H1 (cell line): ENCODE results near the gene SLC6A18. TPM values are rescaled to one million over a fixed set of nuclear protein-coding genes. Genes with fewer than 3 reads are reported as not detected.
A peak's percentile ranks its signal among the peaks of the same experiment; 100 is the strongest.

Source experiments
- CTCF ChIA-PET: fragments of 300-600 bp; sonication (Branson Sonifier 250); formaldehyde crosslinking; loops from one replicate; lab custom pipeline; 2021; ENCODE audit not compliant: partially characterized antibody; lab: Charles Lee
- POLR2A ChIA-PET: fragments of 300-600 bp; sonication (Branson Sonifier 250); formaldehyde crosslinking; loops from one replicate; lab custom pipeline; 2021; ENCODE audit warnings: inconsistent platforms; ENCODE audit not compliant: partially characterized antibody; lab: Charles Lee
- DNase-seq, 2 experiments: peaks; one replicate each; pipeline versions ENCODE4 v3.0.0 to v3.0.0-alpha.2; 2010 to 2022; ENCODE audit warnings: low spot score in 2 of 2, low read depth in 1 of 2, mixed read lengths in 1 of 2
- FAIRE-seq: peaks from 2 replicates; lab custom pipeline; 2011; peaks lifted over from hg19 to GRCh38; lab: Jason Lieb, UNC
- H2AFZ ChIP-seq: 2 replicates; pipeline ENCODE4 v1.8.1; 2012; ENCODE audit warnings: low read length, inconsistent platforms
- H2AK5ac ChIP-seq: 2 replicates; pipeline ENCODE4 v1.6.1; 2013; ENCODE audit warnings: low read depth, low read length
- H2BK120ac ChIP-seq: replicated peaks from 2 replicates; pipeline ENCODE3; 2013; ENCODE audit warnings: low read depth, low read length, inconsistent platforms
- H2BK12ac ChIP-seq: 2 replicates; pipeline ENCODE4 v1.6.1; 2013; ENCODE audit warnings: low read depth, low read length
- H2BK15ac ChIP-seq: 2 replicates; pipeline ENCODE4 v1.6.1; 2013; ENCODE audit warnings: low read length
- H2BK20ac ChIP-seq: 2 replicates; pipeline ENCODE4 v1.6.1; 2013; ENCODE audit warnings: low read length
- H2BK5ac ChIP-seq: 2 replicates; pipeline ENCODE4 v1.6.1; 2013; ENCODE audit warnings: low read depth, low read length
- H3K14ac ChIP-seq: 2 replicates; pipeline ENCODE4 v1.6.1; 2013; ENCODE audit warnings: inconsistent platforms; ENCODE audit not compliant: insufficient read length
- H3K18ac ChIP-seq: 2 replicates; pipeline ENCODE4 v1.6.1; 2013; ENCODE audit warnings: low read length; ENCODE audit errors: extremely low read depth
- H3K23ac ChIP-seq: 2 replicates; pipeline ENCODE4 v1.6.1; 2013; ENCODE audit warnings: inconsistent platforms; ENCODE audit not compliant: insufficient read length
- H3K23me2 ChIP-seq: 2 replicates; pipeline ENCODE4 v1.6.1; 2013; ENCODE audit warnings: low read depth, low read length
- H3K27ac ChIP-seq: 2 replicates; pipeline ENCODE4 v1.6.1; 2011; ENCODE audit warnings: low read depth, low read length, inconsistent platforms
- H3K27me3 ChIP-seq, 4 experiments: replicated peaks in 1 of 4; 1 replicate in 1 of 4; 2 replicates in 3 of 4; pipeline versions ENCODE4 v1.6.1 to v1.8.1; 2011 to 2013; ENCODE audit warnings: low read length in 3 of 4, mild to moderate bottlenecking in 3 of 4, inconsistent platforms in 2 of 4, mixed read lengths in 2 of 4, moderate library complexity in 1 of 4; ENCODE audit not compliant: control insufficient read depth in 3 of 4, insufficient read depth in 3 of 4; ENCODE audit errors: extremely low read depth in 1 of 4
- H3K36me3 ChIP-seq, 4 experiments: 2 replicates each; pipeline versions ENCODE4 v1.6.1 to v1.8.1; 2011 to 2013; ENCODE audit warnings: mild to moderate bottlenecking in 4 of 4, low read length in 3 of 4, moderate library complexity in 2 of 4, control low read depth in 1 of 4, inconsistent platforms in 1 of 4; ENCODE audit not compliant: insufficient read depth in 4 of 4, control insufficient read depth in 2 of 4
- H3K4ac ChIP-seq: replicated peaks from 2 replicates; pipeline ENCODE3; 2013; ENCODE audit warnings: low read length, low read depth, mixed read lengths, inconsistent platforms; ENCODE audit not compliant: insufficient read length
- H3K4me1 ChIP-seq, 4 experiments: replicated peaks in 1 of 4; 1 replicate in 1 of 4; 2 replicates in 3 of 4; pipeline versions ENCODE4 v1.6.1 to v1.8.1; 2011 to 2013; ENCODE audit warnings: low read length in 3 of 4, inconsistent platforms in 2 of 4, mixed read lengths in 1 of 4; ENCODE audit not compliant: insufficient read depth in 4 of 4, control insufficient read depth in 3 of 4
- H3K4me2 ChIP-seq, 2 experiments: 2 replicates each; pipeline versions ENCODE4 v1.6.1 to v1.8.1; 2011 to 2013; ENCODE audit warnings: low read depth in 2 of 2, low read length in 2 of 2, control low read depth in 1 of 2, inconsistent platforms in 1 of 2, mild to moderate bottlenecking in 1 of 2; ENCODE audit not compliant: insufficient read depth in 1 of 2
- H3K4me3 ChIP-seq, 4 experiments: fragments of 200-600, 300-600 bp in 1 of 4; sonication (generic), shearing (Covaris generic), sonication (Bioruptor Twin) in 1 of 4; 2 replicates each; pipeline versions ENCODE4 v1.5.1 to v1.8.1; 2011 to 2016; ENCODE audit warnings: low read length in 4 of 4, low read depth in 3 of 4, control low read depth in 2 of 4, inconsistent platforms in 2 of 4, mild to moderate bottlenecking in 2 of 4, mixed read lengths in 1 of 4, moderate library complexity in 1 of 4; ENCODE audit not compliant: insufficient read depth in 2 of 4; ENCODE audit errors: extremely low read depth in 1 of 4
- H3K56ac ChIP-seq: replicated peaks from 2 replicates; pipeline ENCODE3; 2013; ENCODE audit warnings: low read depth, mild to moderate bottlenecking, mixed read lengths, low read length, inconsistent platforms; ENCODE audit not compliant: insufficient read length
- H3K79me1 ChIP-seq: 2 replicates; pipeline ENCODE4 v1.6.1; 2013; ENCODE audit warnings: low read depth, low read length, control low read depth
- H3K79me2 ChIP-seq, 2 experiments: 2 replicates each; pipeline versions ENCODE4 v1.6.1 to v1.8.1; 2012 to 2013; ENCODE audit warnings: low read length in 2 of 2, mild to moderate bottlenecking in 2 of 2, inconsistent platforms in 1 of 2; ENCODE audit not compliant: insufficient read depth in 2 of 2, control insufficient read depth in 1 of 2
- H3K9ac ChIP-seq, 4 experiments: replicated peaks in 1 of 4; 1 replicate in 1 of 4; 2 replicates in 3 of 4; pipeline versions ENCODE4 v1.6.1 to v1.8.1; 2011 to 2013; ENCODE audit warnings: low read depth in 3 of 4, low read length in 3 of 4, control low read depth in 2 of 4, mild to moderate bottlenecking in 2 of 4, moderate library complexity in 2 of 4, inconsistent platforms in 1 of 4; ENCODE audit errors: extremely low read depth in 1 of 4
- H3K9me3 ChIP-seq, 2 experiments: 2 replicates each; pipeline versions ENCODE4 v1.6.1 to v1.8.1; 2012 to 2013; ENCODE audit warnings: mild to moderate bottlenecking in 2 of 2, moderate library complexity in 2 of 2, control low read depth in 1 of 2, inconsistent platforms in 1 of 2, low read depth in 1 of 2, low read length in 1 of 2, mixed read lengths in 1 of 2; ENCODE audit not compliant: insufficient read depth in 2 of 2
- H4K20me1 ChIP-seq, 2 experiments: replicated peaks in 1 of 2; 2 replicates each; pipeline versions ENCODE3 to v1.8.1; 2011 to 2013; ENCODE audit warnings: inconsistent platforms in 2 of 2, low read length in 2 of 2, mild to moderate bottlenecking in 1 of 2; ENCODE audit not compliant: insufficient read depth in 2 of 2, control insufficient read depth in 1 of 2
- H4K5ac ChIP-seq: 2 replicates; pipeline ENCODE4 v1.6.1; 2013; ENCODE audit warnings: low read length, low read depth, mixed read lengths, inconsistent platforms; ENCODE audit not compliant: insufficient read length
- H4K8ac ChIP-seq: 2 replicates; pipeline ENCODE4 v1.8.0; 2013; ENCODE audit warnings: mild to moderate bottlenecking, moderate library complexity, low read length, inconsistent platforms; ENCODE audit not compliant: insufficient read depth; ENCODE audit errors: extremely low read depth
- H4K91ac ChIP-seq: replicated peaks from 2 replicates; pipeline ENCODE3; 2013; ENCODE audit warnings: low read length, mixed read lengths, inconsistent platforms; ENCODE audit not compliant: insufficient read length
- CEBPB ChIP-seq: IDR thresholded peaks from 2 replicates; pipeline ENCODE4 v1.6.1; 2012; ENCODE audit warnings: low read depth, low read length
- E2F6 ChIP-seq: IDR thresholded peaks from 2 replicates; pipeline ENCODE4 v1.6.1; 2012; ENCODE audit warnings: inconsistent platforms
- JUN ChIP-seq: IDR thresholded peaks from 2 replicates; pipeline ENCODE4 v1.6.1; 2011; ENCODE audit warnings: low read depth, mild to moderate bottlenecking, improper control_type of control experiment, low read length
- KDM1A ChIP-seq: fragments of 200-600, 300-600 bp; sonication (generic); IDR thresholded peaks from 2 replicates; pipeline ENCODE4 v1.7.1; 2016; ENCODE audit warnings: mild to moderate bottlenecking, low read length, borderline replicate concordance
- NRF1 ChIP-seq: IDR thresholded peaks from 2 replicates; pipeline ENCODE4 v1.6.1; 2011; ENCODE audit warnings: mild to moderate bottlenecking, low read depth, low read length, improper control_type of control experiment
- POLR2AphosphoS5 ChIP-seq: IDR thresholded peaks from 2 replicates; pipeline ENCODE4 v1.6.1; 2011; ENCODE audit warnings: low read depth, low read length
- RAD21 ChIP-seq, 2 experiments: IDR thresholded peaks in 1 of 2; conservative IDR thresholded peaks in 1 of 2; 2 replicates each; pipeline ENCODE4 v1.6.1; 2011; ENCODE audit warnings: low read depth in 2 of 2, low read length in 2 of 2, improper control_type of control experiment in 1 of 2, inconsistent platforms in 1 of 2, mild to moderate bottlenecking in 1 of 2, moderate library complexity in 1 of 2
- SIRT6 ChIP-seq: IDR thresholded peaks from one replicate; pipeline ENCODE4 v1.7.1; 2012; ENCODE audit warnings: low read length, inconsistent platforms
- TAF7 ChIP-seq: optimal IDR thresholded peaks from 2 replicates; pipeline ENCODE3; 2011; ENCODE audit warnings: low read depth, mild to moderate bottlenecking, inconsistent platforms, low read length, moderate library complexity, borderline replicate concordance
- TBP ChIP-seq: IDR thresholded peaks from 2 replicates; pipeline ENCODE4 v1.6.1; 2011; ENCODE audit warnings: low read depth, low read length, improper control_type of control experiment
- WGBS, 2 experiments: shearing (Covaris generic) in 1 of 2; methylation state at CpG; one replicate each; pipeline versions ENCODE4 v1.1.6 to v1.1.7; 2013 to 2015; ENCODE audit warnings: low lambda C conversion rate in 2 of 2, mixed read lengths in 2 of 2, inconsistent platforms in 1 of 2, low coverage in 1 of 2, missing lambda C conversion rate in 1 of 2; ENCODE audit not compliant: insufficient replicate concordance in 2 of 2, insufficient coverage in 1 of 2, insufficient read length in 1 of 2; ENCODE audit errors: extremely low coverage in 1 of 2, missing lambda C conversion rate in 1 of 2; 5-methylcytosine and 5-hydroxymethylcytosine counted together
- polyA plus RNA-seq, 7 experiments: library from polyadenylated mRNA; depleted of rRNA in 3 of 7; stranded (reverse) in 5 of 7; unstranded in 2 of 7; fragments of >200 nt in 5 of 7; fragments of 200-250 nt in 2 of 7; gene quantifications; 1 replicate in 5 of 7; 2 replicates in 1 of 7; 4 replicates in 1 of 7; pipeline versions ENCODE4 v1.2.1 to v1.2.3, GENCODE V29; 2011 to 2013; ENCODE audit warnings: missing spikeins in 2 of 7, mixed read lengths in 2 of 7
- total RNA-seq: library from RNA; stranded (reverse); fragmentation: NEBNext Ultra II Directional; extraction: Animal tissue kit (Norgen Biotek cat#: 25700); gene quantifications from 2 replicates; pipeline ENCODE4 v1.2.1, GENCODE V29; 2021

The SLC6A18 gene
- total and polyA plus RNA-seq, 2 of the 8 experiments (the other 6 are each of a cell fraction or from before 2014, with no cell fraction given): not detected

- Histone ChIP-seq H3K9me3 (peaks cover 0 to 6% of the 10 kb centered on the region in 2 experiments; a peak in 2 of 4 replicates), H2AK5ac (no peak overlapping the region), H4K91ac (no peak overlapping the region), H2BK15ac (no peak overlapping the region), H3K79me2 (no peaks in the 10 kb centered on the region), H3K27me3 (no peaks in the 10 kb centered on the region; a peak in 1 of 7 replicates), H2BK20ac (no peak overlapping the region), H2BK12ac (no peak overlapping the region), H3K36me3 (no peaks in the 10 kb centered on the region), H3K23ac (no peak overlapping the region), H3K18ac (no peak overlapping the region), H4K8ac (peak overlapping the region; percentile 46; the same call in 1 of the 2 replicates), H3K27ac (no peak overlapping the region), H3K23me2 (peaks cover 6% of the 10 kb centered on the region; the same call in 1 of the 2 replicates), H3K79me1 (no peaks in the 10 kb centered on the region), H3K4me3 (no peak overlapping the region), H3K56ac (no peak overlapping the region), H3K9ac (no peak overlapping the region), H2BK120ac (no peak overlapping the region), H3K4ac (no peak overlapping the region), H2BK5ac (no peak overlapping the region; the same call in 1 of the 2 replicates), H2AFZ (no peak overlapping the region), H4K20me1 (peaks cover 0 to 3% of the 10 kb centered on the region in 2 experiments), H3K4me1 (peaks cover 0 to 2% (median 0%) of the 10 kb centered on the region in 4 experiments; a peak in 2 of 7 replicates), H4K5ac (no peak overlapping the region), H3K14ac (no peak overlapping the region), H3K4me2 (no peak overlapping the region)
- POLR2A ChIA-PET: interaction anchor here (0.7 kb wide), 1 partner anchor 10 kb away, joined by 4 read pairs; no protein-coding TSS in a partner anchor
- CTCF ChIA-PET: interaction anchor here (0.9 to 1.9 kb wide), 7 partner anchors 11 to 426 kb away, joined by 3 to 6 read pairs (median 4); no protein-coding TSS in a partner anchor
- WGBS, 2 experiments: 89% methylated on average over 34 of the region's 38 CpGs; no CpG with 5 or more reads in 1 of the 2 experiments
- DNase-seq: no peak
- TF ChIP-seq RAD21 (IDR thresholded peaks at IDR 0.05 in 1 of 2, conservative IDR thresholded peaks at IDR 0.05 in 1 of 2; ENCODE audit: low read depth in 2 of 2, low read length in 2 of 2) (no peak), TAF7 (no peak), KDM1A (no peak), TBP (no peak), E2F6 (no peak), SIRT6 (no peak), CEBPB (no peak), POLR2AphosphoS5 (no peak), JUN (no peak), NRF1 (no peak)
- no peak for FAIRE-seq
Measured at GRCh38 chr5:1219098-1219767, 5.9 kb upstream of the SLC6A18 start.
